HepG2 (cell line): ENCODE data around the gene GPC6.

Experiments
- ATF7 ChIP-seq, 2 experiments: fragments of 450-650 bp in 1 of 2; sonication (generic) in 1 of 2; formaldehyde crosslinking in 1 of 2; IDR thresholded peaks; 2 replicates each; pipeline versions ENCODE4 v1.4.0 to v1.6.1; 2016 to 2020; ENCODE audit warnings: antibody characterized with exemption in 1 of 2, mild to moderate bottlenecking in 1 of 2, missing genetic modification reagents in 1 of 2
- CEBPB ChIP-seq: IDR thresholded peaks from 2 replicates; pipeline ENCODE4 v1.6.1; 2011; ENCODE audit warnings: low read depth, low read length, improper control_type of control experiment, borderline replicate concordance
- ERF ChIP-seq: IDR thresholded peaks from 2 replicates; pipeline ENCODE4 v1.6.1; 2018; ENCODE audit warnings: missing biosample characterization, missing genetic modification reagents
- EZH2 ChIP-seq: conservative IDR thresholded peaks from 2 replicates; pipeline ENCODE4 v1.6.1; 2012; ENCODE audit warnings: mild to moderate bottlenecking, low read depth, low read length, moderate library complexity
- MAFK ChIP-seq, 2 experiments: IDR thresholded peaks in 1 of 2; conservative IDR thresholded peaks in 1 of 2; 2 replicates each; pipeline ENCODE4 v1.6.1; 2011; ENCODE audit warnings: improper control_type of control experiment in 2 of 2, low read length in 2 of 2
- MIXL1 ChIP-seq: IDR thresholded peaks from 2 replicates; pipeline ENCODE4 v1.6.1; 2016
- POLR2A ChIP-seq, 2 experiments: IDR thresholded peaks; 2 replicates each; pipeline ENCODE4 v1.6.1; 2011; ENCODE audit warnings: low read depth in 2 of 2, low read length in 2 of 2, mild to moderate bottlenecking in 1 of 2, moderate library complexity in 1 of 2; ENCODE audit not compliant: insufficient read depth in 1 of 2
- TARDBP ChIP-seq: sonication (generic); formaldehyde crosslinking; IDR thresholded peaks from 2 replicates; pipeline ENCODE4 v1.8.0; 2022; ENCODE audit warnings: mild to moderate bottlenecking, missing genetic modification reagents
- TRIM24 ChIP-seq: sonication (generic); formaldehyde crosslinking; IDR thresholded peaks from 2 replicates; pipeline ENCODE4 v1.8.0; 2022; ENCODE audit warnings: mild to moderate bottlenecking, missing genetic modification reagents
- ZNF552 ChIP-seq: sonication (generic); formaldehyde crosslinking; IDR thresholded peaks from 2 replicates; pipeline ENCODE4 v1.9.0; 2022; ENCODE audit warnings: missing genetic modification reagents, mild to moderate bottlenecking, borderline replicate concordance
- ZNF629 ChIP-seq: sonication (generic); formaldehyde crosslinking; conservative IDR thresholded peaks from 2 replicates; pipeline ENCODE4 v1.5.0; 2020; ENCODE audit warnings: missing genetic modification reagents
- TF ChIP-seq, protein P1 (sequence below): sonication (generic); formaldehyde crosslinking; IDR thresholded peaks from 2 replicates; pipeline ENCODE4 v1.5.0; 2020; ENCODE audit warnings: mild to moderate bottlenecking, missing genetic modification reagents, moderate library complexity
- TF ChIP-seq, protein P2 (sequence below), 2 experiments: IDR thresholded peaks; 2 replicates each; pipeline ENCODE4 v1.6.1; 2011 to 2012; ENCODE audit warnings: low read length in 2 of 2, borderline replicate concordance in 1 of 2, low read depth in 1 of 2, mild to moderate bottlenecking in 1 of 2, moderate library complexity in 1 of 2

- TF ChIP-seq EZH2 (no peak), ZNF552 (no peak), TRIM24 (CRISPR knock-in tag) (no peak), ZNF629 (CRISPR knock-in tag) (no peak), POLR2A (IDR thresholded peaks at IDR 0.05; ENCODE audit: insufficient read depth in 1 of 2, low read depth in 2 of 2, low read length in 2 of 2) (no peak), CEBPB (no peak), ERF (no peak), ATF7 (IDR thresholded peaks at IDR 0.05) (no peak), ATF7 (CRISPR knock-in tag; IDR thresholded peaks at IDR 0.05) (no peak), MAFK (conservative IDR thresholded peaks at IDR 0.05 in 1 of 2, IDR thresholded peaks at IDR 0.05 in 1 of 2; ENCODE audit: low read length in 2 of 2) (no peak), TARDBP (CRISPR knock-in tag) (no peak), MIXL1 (CRISPR knock-in tag) (no peak)
- TF ChIP-seq, protein P1, sequence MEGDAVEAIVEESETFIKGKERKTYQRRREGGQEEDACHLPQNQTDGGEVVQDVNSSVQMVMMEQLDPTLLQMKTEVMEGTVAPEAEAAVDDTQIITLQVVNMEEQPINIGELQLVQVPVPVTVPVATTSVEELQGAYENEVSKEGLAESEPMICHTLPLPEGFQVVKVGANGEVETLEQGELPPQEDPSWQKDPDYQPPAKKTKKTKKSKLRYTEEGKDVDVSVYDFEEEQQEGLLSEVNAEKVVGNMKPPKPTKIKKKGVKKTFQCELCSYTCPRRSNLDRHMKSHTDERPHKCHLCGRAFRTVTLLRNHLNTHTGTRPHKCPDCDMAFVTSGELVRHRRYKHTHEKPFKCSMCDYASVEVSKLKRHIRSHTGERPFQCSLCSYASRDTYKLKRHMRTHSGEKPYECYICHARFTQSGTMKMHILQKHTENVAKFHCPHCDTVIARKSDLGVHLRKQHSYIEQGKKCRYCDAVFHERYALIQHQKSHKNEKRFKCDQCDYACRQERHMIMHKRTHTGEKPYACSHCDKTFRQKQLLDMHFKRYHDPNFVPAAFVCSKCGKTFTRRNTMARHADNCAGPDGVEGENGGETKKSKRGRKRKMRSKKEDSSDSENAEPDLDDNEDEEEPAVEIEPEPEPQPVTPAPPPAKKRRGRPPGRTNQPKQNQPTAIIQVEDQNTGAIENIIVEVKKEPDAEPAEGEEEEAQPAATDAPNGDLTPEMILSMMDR (CRISPR knock-in tag) = no peak
- TF ChIP-seq, protein P2, sequence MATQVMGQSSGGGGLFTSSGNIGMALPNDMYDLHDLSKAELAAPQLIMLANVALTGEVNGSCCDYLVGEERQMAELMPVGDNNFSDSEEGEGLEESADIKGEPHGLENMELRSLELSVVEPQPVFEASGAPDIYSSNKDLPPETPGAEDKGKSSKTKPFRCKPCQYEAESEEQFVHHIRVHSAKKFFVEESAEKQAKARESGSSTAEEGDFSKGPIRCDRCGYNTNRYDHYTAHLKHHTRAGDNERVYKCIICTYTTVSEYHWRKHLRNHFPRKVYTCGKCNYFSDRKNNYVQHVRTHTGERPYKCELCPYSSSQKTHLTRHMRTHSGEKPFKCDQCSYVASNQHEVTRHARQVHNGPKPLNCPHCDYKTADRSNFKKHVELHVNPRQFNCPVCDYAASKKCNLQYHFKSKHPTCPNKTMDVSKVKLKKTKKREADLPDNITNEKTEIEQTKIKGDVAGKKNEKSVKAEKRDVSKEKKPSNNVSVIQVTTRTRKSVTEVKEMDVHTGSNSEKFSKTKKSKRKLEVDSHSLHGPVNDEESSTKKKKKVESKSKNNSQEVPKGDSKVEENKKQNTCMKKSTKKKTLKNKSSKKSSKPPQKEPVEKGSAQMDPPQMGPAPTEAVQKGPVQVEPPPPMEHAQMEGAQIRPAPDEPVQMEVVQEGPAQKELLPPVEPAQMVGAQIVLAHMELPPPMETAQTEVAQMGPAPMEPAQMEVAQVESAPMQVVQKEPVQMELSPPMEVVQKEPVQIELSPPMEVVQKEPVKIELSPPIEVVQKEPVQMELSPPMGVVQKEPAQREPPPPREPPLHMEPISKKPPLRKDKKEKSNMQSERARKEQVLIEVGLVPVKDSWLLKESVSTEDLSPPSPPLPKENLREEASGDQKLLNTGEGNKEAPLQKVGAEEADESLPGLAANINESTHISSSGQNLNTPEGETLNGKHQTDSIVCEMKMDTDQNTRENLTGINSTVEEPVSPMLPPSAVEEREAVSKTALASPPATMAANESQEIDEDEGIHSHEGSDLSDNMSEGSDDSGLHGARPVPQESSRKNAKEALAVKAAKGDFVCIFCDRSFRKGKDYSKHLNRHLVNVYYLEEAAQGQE (IDR thresholded peaks at IDR 0.05; ENCODE audit: borderline replicate concordance in 1 of 2, low read depth in 1 of 2, low read length in 2 of 2) = no peak
Measured at GRCh38 chr13:93558637-93559036, 332.0 kb downstream of the GPC6 start.
